Hematopoietic multipotent progenitor cell treated with erythropoietin and hydrocortisone succinate and interleukin-3 and kit ligand, for 8 days (in vitro differentiated cells): ENCODE measurements around the gene MEF2B.
"Not testable (repeated sequence)": the region's sequence is repeated elsewhere in the genome, so short reads cannot be mapped to it uniquely, and the experiment has no call there.

Experiments used
- DNase-seq: peaks from one replicate; pipeline ENCODE4 v3.0.0-alpha.2; 2015

Gene MEF2B

DNA sequence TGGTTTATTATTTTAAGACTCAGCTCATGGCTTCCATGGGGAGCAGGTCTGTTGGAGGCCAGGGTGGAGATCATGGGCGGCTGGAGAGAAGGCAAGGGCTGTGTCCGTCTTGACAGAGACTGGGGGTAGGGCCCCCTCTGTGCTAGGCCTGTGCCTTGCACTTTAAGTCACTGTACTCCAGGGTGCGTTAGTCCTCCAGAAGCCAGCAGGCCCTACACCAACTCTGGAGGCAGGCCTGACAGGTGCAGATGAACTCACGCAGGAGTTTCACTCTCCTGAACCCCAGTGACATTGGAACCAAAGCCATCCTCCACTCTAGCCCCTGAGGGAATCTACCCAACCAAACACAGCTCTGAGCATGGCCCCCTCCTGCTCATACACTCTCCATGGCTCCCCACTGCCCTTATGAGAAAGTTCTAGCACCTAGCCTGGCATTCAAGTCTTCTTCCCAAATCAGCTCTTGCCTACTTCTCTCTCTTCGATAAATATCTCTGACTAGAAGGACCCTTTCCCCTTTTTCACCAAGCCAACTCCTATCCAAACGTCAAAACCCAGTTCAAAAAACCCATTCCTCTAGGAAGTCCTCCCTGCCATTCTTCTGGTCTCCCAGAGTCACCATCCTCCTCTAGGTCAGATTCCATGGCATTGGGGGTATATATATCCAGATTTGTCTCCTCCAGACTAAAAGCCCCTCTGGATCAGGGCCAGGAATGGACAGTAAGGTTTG, 15.1 kb downstream of the MEF2B start:
- DNase-seq = no peak

DNA sequence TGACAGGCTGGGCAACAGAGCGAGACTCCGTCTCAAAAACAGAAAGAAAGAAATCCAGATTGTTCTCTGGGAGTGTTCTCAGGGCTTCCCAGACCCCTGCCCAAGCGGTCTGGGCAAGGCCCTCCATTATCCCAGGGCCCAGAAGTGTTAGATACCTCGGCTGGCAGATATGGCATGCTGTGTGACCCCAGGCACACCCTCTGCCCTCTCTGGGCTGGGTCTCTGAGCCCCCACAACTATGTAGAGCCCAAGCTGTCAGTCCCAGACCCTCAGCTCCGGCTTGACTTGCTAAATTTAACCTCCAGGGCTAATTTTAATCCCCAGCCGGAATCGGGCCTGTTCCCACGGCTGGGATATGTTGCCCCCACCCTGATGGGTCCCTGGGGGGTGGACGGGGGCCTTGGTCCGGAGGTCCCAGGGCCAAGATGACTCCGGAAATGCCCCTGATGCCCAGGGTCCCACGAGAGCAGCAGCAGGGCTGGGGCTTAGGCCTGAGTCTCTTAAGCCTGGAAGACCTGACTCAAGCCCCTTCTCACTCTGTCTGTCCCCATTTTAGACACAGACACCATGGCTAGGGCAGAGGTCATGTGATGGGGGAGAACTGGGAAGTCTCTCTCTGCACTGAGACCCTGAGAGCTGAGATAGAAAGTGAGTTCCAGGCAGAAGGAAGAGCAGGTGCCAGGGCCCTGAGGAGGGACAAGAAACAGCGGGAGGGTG, 17.2 kb downstream of the MEF2B start:
- no peak for DNase-seq

DNA sequence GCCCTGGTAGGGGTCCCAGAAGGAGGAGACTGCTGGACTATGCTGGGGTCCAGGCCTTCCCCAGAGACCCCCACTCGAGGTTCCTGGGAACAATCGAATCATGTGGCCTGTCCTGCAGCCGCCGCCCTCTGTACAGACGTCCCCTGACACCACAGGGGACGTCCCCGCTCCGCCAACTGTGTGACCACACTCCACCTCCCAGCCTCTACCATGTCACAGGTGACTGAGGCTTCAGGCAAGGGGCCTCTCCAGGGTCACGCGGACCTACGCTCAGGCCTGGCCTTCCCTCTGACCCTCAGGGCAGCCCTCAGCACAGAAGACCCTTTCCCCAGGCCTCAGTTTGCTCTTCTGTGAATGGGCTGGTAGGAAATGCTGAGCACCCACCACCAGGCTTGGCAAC, 18.6 kb downstream of the MEF2B start:
- DNase-seq = no peak

DNA sequence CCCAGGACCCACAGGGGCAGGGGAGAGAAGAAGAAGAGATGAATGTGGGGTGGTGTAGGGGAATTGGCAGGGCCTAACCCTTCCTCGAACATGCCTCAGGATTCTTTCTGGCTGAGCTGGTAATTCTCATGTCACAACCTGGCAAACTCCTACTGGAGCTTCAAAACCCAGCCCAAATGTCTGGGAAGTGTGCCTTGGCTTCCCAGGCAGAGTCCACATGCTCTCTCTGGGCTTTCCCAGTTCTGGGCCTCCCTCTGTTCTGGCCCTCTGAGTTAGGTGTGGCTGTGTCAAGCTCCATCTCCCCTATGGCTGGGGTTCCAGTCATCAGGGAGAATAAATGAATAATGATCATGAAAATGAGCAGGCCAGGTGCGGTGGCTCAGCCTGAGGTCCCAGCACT, 20.6 kb downstream of the MEF2B start:
- no peak for DNase-seq

DNA sequence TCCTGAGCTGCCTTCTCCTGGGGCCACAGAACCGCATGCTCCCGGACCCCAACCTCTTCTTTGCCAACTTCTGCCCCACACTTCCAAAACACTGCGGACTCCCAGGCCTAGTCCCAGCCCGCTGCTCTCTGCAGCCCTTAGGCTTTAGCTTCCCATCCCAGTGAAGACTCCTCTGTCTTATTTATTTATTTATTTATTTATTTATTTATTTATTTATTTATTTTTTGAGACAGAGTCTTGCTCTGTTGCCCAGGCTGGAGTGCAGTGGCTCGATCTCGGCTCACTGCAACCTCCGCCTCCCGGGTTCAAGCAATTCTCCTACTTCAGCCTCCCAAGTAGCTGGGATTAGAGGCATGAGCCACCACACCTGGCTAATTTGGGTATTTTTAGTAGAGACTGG, 21.6 kb downstream of the MEF2B start:
- not testable (repeated sequence) for DNase-seq

DNA sequence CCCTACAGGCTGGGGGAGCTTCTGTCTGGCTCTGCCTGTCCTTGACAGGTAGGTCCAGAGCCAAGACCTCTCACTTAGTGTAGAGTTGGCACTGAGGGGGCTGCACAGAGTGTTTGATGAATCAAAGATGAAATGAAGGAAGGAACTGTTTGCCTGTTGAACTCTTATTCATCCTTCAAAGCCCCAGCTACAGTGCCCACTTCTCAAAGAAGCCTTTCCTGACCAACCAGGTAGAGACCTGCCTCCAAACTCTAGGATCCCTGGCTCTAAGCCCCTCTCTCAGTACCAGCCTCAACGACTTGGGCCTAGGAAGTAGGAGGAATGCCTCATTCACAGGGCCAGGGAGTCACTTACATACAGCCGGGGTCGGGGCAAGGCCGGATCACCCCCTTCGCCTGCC, 22.7 kb downstream of the MEF2B start:
- no peak for DNase-seq

DNA sequence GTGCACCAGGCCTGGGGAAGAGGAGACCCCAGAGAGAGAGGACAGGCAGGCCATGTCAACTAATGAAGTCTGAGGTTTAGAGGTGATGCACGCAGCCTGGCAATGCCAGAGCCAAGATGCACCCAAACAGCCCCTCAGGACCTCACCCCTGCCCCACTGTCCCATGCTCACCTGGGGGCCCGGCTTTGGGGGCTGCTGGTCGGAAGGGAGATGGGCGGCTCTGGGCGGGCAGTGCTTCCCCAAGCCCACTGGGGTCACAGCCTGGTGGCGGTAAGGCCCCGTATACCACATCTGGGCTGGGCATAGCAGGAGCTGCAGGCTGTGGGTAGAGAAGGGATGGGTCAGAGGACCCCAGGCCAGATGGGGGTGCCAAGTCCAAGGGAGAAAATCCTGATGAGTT, 23.2 kb downstream of the MEF2B start:
- DNase-seq = no peak

DNA sequence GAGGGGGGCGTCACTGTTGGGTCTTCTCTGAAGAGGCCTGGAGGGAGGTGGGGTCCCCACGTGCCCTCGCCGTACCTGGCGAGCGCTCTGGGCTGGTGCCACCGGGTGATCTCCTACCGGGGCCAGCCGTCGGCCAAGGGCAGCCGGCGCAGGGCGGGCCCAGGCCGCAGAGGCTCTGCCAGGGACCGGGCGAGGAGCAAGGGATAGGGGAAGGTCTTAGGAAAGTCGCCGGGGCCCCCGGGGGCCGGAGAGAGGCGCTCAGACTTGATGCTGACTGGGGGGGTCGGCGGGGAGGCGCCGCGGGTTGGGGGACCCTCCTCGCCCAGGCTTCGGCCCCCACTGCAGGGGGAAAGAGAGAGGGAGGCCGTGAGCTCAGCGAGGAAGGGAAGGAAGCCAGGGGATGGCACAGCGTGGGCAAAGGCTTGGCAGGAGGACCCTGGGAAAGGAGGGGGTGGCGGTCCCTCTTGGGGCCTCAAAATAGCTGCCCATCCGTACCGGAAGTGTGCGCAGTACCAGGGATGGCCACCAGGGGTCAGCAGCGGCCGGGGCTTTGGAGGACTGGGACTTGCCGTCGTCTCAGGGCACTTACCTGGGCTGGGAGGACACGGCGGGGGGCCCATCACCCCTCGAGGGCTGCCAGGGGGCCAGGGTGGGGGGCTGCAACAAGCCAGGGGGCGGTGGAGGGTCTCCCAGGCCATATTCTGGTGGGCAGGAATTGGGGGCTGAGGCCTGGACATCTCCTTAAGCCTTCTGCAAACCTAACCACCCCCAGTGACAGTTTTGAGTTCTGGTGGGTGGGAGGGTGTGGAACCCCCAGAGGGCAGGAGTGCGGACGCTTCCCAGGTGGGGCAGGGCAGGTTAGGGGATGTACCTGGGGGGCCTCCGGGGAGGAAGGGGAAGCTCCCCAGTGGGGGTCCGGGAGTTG, 24.1 kb downstream of the MEF2B start:
- peak; percentile 77 for DNase-seq

DNA sequence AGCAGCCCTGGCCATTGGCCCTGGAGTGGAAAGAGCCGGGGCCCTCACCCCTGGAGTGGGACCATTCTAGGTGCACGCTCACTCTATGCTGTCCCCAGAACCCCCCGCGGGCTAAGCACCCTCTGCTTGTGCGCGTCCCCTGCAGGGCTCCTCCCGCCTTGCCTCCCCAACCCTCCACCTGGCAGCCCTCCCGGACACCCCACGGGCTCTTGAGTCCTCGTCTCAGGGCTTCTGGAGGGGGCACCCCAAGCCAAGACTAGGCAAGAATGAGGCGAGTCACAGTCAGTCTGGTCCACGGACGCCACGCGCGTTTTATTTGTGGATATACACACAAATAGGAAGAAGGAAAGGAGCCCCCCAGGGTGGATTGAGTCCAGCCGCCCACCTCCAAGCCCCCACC, 24.8 kb downstream of the MEF2B start:
- DNase-seq = no peak

DNA sequence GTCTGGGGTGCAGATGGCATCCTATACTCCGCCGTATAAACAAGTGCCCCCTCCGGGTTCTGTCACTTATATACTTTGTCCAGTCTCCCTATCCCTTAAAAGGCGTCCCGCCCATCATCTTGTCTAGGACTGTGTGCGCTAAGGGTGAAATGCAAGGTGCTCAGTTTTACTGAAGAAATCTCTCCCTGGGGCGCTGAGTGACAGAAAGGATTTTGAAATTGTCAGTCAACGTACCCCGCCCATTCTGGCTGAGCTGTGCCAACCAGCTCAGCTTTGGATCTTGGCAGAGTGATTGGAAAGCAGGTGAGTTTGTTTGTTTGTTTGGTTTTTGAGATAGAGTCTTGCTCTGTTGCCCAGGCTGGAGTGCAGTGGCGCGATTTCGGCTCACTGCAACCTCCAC, 27.7 kb downstream of the MEF2B start:
- no peak for DNase-seq

DNA sequence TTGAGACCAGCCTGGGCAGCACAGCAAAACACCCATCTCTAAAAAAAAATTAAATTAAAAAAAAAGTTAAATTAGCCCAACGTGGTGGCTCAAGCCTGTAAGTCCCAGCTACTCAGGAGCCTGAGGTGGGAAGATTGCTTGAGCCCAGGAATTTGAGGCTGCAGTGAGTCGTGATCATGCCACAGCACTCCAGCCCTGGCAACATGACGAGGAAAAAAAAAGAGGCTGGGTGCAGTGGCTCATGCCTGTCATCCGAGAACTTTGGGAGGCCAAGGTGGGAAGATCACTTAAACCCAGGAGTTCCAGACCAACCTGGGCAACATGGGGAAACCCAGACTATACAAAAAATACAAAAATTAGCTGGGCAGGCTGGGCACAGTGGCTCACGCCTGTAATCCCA, 29.6 kb downstream of the MEF2B start:
- DNase-seq = no peak

DNA sequence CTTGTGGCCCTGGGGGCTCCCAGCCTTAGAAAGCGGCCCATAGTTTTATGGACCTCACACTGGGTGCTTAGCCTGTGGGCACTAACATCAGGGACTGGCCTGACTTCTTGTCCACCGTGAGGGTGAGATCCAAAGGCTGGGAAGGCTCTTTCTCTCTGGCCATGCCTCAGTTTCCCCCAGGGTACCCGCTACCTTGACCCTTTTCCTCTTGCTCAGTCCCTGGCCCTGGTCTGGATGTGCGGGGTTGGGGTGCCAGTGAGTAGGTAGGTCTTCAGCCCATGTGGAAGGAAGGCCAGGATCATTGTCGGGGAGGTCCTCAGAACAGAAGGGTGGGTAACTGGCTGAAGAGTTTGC, 30.2 kb downstream of the MEF2B start:
- no peak for DNase-seq

DNA sequence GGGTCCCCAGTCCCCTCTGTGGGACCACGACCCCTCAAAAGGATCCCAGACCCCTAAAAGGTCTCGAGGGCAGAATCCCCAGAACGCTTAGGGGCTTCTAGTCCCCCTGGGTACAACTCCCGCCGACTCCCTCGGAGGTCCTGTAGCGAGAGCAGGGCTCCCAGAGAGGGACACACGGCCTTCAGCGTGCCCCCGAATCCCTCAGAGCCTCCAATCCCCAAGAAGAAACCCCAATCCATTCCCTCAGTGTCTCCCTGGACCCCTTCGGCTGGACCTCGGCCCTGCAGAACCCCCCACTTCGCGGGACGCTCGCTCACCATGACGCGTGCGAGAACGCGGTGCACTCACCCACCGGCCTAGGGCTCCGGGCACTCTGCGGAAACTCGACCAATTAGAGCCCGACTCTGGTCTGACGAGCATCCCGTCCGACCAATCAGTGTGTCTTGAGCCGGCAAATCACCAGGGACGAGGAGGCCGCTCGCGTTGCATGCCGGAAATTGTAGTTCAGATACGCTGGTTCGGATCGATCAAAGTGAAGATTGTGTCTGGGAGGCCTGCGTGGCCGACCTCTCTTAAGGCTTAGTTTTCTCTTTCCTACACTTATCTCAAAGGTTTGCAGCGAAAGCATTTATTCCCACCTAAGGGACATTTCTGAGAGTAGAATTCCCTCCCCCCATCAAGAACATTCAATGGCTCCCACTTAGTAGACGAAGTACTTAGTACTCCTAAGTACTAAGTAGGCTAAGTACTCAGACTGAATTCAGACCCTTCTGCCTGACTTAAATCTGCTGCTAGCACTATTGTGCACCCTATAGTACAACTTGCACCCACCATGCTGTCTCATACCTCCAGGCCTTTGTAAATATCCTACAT, 31.7 kb downstream of the MEF2B start, which contains the start of gene TMEM161A:
Gene TMEM161A (minus strand): TSS at position 370 of the 873 bp plus-strand sequence. CDS start 50 bp downstream, at position 320.
- DNase-seq = peak; percentile 98

DNA sequence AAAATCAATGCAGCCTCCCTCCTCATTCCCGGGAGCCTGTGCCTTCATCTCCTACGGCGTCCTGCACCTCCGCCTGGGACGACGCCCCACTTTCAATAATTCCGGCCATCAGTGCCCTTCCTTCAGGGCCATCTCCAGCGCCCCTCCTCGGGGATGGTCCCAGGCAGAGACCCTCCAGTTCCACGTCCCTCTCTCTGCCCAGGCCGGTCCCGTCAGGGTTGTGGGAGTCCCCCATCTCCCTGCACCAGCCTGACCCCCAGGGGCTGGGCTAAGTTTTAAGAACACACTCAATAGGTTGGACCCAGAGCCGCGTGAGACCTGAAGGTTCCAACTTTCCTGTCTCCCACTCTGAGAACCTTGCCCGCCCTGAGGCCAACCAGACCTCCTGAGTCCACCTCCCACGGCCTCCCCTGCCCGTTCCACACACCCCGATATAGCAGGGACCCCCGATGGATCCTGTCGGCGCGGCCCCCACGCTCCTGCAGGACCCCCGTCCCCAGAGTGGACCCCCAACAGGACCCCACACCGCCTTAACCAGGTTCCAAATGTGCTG, 32.4 kb downstream of the MEF2B start:
- no peak for DNase-seq

DNA sequence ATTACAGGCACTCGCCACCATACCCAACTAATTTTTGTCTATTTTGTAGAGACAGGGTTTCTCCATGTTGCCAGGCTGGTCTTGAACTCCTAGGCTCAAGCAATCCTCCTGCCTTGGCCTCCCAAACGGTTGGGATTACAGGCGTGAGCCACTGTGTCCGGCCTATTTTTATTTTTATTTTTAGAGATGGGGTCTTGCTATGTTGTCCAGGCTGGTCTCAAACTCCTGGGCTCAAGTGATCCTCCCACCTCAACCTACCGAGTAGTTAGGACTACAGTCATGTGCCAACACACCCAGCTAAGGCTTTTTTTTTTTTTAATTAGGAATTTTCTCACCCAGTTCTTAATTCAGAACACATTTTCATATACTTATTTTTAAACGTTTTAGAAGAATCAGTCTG, 34.4 kb downstream of the MEF2B start:
- DNase-seq = not testable (repeated sequence)

DNA sequence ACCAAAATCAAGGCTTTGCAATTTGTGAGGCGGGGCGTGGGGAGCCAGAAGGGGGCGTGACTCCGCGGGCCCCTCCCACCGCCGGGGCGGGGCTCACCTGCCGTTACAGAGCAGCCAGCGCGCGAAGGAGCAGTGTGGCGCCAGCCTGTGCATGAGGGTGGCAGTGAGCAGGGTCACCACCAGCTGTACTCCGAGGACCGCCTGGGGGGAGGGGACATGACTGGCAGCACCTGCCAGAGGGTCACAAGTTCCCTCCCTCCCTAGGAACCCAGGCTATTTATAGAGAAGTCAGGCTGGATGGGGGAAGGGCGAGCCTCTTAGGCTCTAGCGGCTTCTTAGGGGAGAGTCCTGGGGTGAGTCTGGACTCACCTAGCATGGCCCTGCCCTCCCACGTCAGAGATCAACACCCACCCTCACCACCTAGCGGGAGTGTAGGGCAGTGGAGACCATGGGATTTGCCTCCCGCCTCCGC, 35.3 kb downstream of the MEF2B start:
- DNase-seq = peak; percentile 45

DNA sequence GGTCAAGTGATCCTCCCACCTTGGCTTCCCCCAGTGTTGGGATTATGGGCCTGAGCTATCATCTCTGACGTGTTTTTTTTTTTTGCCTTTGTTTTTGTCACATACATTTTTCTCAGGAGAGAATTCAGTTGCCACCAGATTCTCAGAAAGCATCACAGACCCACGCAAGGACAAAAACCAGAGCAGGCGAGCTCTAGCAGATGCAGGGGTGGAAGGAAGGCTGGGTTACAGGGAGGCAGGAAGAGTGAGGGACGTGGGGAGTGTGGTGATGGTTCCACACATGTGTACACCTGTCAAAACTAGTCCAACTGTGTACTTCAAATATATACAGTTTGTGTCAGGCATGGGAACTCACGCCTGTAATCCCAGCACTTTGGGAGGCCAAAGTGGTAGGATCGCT, 36.1 kb downstream of the MEF2B start:
- DNase-seq = no peak

DNA sequence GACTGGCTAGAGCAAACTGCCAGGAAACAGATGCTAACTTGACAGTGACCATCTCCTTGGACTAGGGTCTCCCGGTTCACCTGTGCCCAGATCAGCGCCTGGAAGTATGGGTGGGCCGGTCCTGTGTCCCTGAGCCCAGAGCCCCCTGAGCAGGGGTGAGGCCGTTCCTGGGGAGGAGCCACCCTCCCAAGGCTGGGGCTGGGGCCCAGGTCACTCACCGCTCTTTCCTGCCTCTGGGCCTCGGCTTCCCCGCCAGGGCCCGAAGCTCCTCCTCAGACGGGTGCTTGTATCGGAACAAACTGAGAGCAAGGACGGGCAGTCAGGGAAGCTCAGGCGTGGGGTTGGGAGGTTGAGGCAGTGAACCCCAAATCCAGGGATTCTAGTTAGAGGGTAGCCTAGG, 37.2 kb downstream of the MEF2B start:
- no peak for DNase-seq

DNA sequence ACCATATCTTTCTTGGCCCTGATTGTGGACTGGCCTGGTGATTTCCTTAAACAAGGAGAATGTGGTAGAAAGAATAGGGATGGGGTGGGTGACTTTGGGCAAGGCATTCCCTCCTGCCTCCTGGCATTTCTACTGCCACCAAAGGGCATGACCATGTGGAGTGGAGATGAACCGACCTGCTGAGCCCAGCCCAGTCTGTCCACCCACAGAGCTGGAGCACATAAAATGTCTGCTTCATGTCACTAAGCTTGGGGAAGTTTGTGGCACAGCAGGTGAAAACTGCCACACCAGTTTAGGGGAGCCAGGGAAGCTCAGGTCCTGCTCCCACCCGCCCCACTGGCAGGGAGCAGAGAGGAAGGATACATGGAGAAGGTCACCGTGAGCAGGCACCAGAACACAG, 38.1 kb downstream of the MEF2B start:
- DNase-seq = no peak

DNA sequence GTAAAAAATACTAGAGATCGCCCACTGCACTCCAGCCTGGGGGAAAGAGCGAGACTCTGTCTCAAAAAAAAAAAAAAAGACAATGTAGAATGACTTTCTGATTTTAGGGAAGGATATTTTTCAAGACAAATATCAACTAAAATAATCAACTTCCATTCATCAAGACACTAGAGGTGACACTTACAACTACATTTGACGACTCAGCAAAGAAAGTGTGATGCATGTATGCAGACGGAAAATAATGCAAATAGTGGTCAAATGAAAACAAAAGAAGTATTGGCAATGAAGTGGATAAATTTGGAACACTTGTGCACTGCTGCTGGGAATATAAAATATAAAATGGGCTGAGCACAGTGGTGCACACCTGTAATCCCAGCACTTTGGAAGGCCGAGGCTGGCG, 44.0 kb downstream of the MEF2B start:
- DNase-seq = no peak

DNA sequence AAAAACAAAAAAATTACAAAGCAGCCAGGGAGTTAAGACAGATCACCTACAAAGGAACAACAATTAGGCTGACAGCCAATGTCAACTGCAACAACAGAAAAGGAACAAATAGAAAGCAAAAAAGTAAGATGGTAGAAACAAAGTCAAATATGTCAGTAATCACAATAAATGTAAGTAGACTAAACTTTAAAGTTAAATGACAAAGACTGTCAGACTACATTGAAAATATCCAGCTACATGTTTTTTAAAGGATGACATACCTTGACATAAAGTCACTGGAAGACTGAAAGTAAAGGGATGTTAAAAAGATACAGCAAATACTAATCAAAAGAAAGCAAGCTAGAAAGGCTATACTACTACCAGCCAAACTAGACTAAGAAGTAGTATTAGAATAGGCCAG, 46.7 kb downstream of the MEF2B start:
- no peak for DNase-seq

DNA sequence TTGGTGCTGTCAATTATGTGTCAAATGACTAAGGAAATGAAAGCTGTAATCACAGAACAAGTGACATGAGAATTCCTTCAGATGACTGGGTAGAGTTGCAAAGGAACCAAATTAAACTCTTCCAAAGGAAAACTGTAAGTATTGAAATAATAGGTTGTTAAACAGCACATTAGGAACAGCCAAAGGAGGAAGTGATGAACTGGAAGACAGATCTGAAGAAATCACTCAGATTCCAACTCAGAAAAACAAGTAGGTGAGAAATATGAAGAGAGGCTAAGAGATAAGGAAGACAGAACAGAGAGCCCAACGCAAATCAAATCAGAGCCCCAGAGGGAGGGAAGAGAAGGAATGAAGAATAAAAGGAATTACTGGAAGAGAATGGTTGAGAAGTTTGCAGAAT, 47.2 kb downstream of the MEF2B start:
- no peak for DNase-seq
